Muscle layer of colon (tissue), 2 donors: ENCODE data around the gene DNAAF8.
"Not testable (repeated sequence)": the region's sequence is repeated elsewhere in the genome, so short reads cannot be mapped to it uniquely, and the experiment has no call there.

Experiments used
- H3K27ac ChIP-seq: one replicate; pipeline ENCODE4 v1.7.0; 2013; ENCODE audit warnings: low read depth, mild to moderate bottlenecking, low read length, moderate library complexity
- H3K27me3 ChIP-seq, 2 donors: one replicate each; pipeline ENCODE4 v1.7.0; 2013; ENCODE audit warnings: low read length in 2 of 2, mild to moderate bottlenecking in 2 of 2; ENCODE audit not compliant: insufficient read depth in 2 of 2, control insufficient read depth in 1 of 2
- H3K36me3 ChIP-seq: one replicate; pipeline ENCODE4 v1.7.0; 2013; ENCODE audit warnings: mild to moderate bottlenecking, low read length; ENCODE audit not compliant: insufficient read depth
- H3K4me1 ChIP-seq: one replicate; pipeline ENCODE4 v1.7.0; 2013; ENCODE audit warnings: mild to moderate bottlenecking, low read length; ENCODE audit not compliant: insufficient read depth
- H3K4me3 ChIP-seq, 2 donors: one replicate each; pipeline ENCODE4 v1.7.0; 2013; ENCODE audit warnings: low read length in 2 of 2, low read depth in 1 of 2, mild to moderate bottlenecking in 1 of 2, moderate library complexity in 1 of 2
- H3K9ac ChIP-seq: one replicate; pipeline ENCODE4 v1.7.0; 2013; ENCODE audit warnings: low read length
- H3K9me3 ChIP-seq: one replicate; pipeline ENCODE4 v1.7.0; 2013; ENCODE audit warnings: mild to moderate bottlenecking, low read length
- donor health status: abdominal sarcoma.
- donor health status: Adenocarcinoma of cecum.

DNAAF8 gene

DNA sequence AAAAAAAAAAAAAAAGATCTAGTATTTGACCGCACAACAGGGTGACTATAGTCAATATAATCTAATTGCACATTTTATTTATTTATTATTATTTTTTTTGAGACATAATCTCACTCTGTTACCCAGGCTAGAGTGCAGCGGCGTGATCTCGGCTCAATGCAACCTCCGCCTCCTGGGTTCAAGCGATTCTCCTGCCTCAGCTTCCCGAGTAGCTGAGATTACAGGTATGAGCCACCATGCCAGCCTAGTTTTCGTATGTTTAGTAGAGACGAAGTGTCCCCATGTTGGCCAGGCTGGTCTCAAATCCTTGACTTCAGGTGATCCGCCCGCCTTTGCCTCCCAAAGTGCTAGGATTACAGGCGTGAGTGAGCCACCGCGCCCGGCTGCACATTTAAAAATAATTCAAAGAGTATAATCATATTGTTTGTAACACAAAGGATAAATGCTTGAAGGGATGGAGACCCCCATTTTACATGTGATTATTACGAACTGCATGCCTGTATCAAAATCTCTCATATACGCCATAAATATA is 1.1 kb upstream of the DNAAF8 start:
- peak overlapping the region; percentile 90 for H3K27ac ChIP-seq
- no peaks in the 10 kb centered on the region for H3K9me3 ChIP-seq
- H3K4me1 ChIP-seq: peaks cover 10% of the 10 kb centered on the region
- H3K4me3 ChIP-seq: peak overlapping the region; percentile 95
- no peak overlapping the region for H3K9ac ChIP-seq
- H3K36me3 ChIP-seq: peaks cover 18% of the 10 kb centered on the region
- H3K27me3 ChIP-seq: no peaks in the 10 kb centered on the region

DNA sequence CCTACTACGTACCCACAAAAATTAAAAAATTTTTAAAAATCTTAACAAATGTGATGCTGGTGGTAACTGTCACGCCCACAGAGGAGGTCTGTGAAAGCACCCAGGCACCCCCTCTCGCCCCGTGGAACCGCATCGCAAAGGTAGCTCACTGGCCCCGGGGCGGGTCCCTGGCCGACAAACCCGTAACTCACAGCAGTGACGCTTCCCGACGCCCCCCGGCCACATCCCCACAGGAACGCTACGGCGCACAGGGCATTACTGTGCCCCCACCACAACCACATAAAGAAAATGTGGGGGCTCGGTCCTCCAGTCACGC is 632 bp upstream of the DNAAF8 start:
- no peaks in the 10 kb centered on the region for H3K9me3 ChIP-seq
- peaks cover 10% of the 10 kb centered on the region for H3K4me1 ChIP-seq
- H3K36me3 ChIP-seq: peaks cover 14% of the 10 kb centered on the region
- H3K27me3 ChIP-seq: no peaks in the 10 kb centered on the region
- H3K9ac ChIP-seq: no peak overlapping the region
- H3K4me3 ChIP-seq: peak overlapping the region; percentile 95
- H3K27ac ChIP-seq: peak overlapping the region; percentile 90

DNA sequence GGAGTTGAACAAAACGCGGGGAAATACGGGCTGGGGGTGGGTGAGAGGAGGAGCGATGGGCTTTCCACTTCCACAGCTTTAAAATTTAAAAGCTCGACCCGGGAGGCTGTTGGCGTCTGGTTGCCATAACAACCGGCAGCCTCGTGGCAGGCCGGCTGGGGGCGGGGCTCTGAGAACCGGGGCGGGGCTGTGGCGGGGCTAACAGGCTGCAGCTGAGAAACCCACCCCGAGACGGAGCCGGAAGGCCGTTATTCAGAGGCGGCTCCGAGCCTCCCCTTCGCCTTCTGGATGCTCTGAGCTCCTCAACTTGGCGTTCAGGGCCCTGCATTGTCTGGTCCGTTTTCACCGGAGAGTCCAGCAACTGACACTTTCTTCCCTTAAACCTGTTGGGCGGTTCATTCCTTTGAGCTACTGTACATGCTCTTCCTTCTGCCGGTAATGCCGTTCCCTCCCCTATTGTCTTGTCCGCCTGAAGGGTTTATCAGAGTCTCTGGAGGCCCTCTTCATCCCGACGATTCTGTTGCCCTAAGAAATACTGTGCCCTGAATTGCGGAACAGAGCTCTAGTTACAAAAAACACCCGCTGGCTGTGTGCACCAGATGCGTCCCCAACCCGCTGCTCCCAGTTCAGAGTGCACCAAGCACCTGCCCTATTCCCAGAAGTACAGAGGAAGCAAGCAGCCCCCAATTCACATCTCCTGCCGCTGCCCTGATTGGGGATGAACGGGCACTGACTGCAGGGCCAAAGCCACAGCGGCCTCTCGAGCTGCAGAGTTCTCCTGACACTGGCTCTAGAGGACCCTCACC is 596 bp downstream of the DNAAF8 start:
- Histone ChIP-seq H3K9ac (no peak overlapping the region), H3K9me3 (no peaks in the 10 kb centered on the region), H3K27me3 (no peaks in the 10 kb centered on the region), H3K36me3 (peaks cover 5% of the 10 kb centered on the region), H3K27ac (peak overlapping the region; percentile 94), H3K4me1 (peaks cover 10% of the 10 kb centered on the region), H3K4me3 (peak overlapping the region; percentile 95)

DNA sequence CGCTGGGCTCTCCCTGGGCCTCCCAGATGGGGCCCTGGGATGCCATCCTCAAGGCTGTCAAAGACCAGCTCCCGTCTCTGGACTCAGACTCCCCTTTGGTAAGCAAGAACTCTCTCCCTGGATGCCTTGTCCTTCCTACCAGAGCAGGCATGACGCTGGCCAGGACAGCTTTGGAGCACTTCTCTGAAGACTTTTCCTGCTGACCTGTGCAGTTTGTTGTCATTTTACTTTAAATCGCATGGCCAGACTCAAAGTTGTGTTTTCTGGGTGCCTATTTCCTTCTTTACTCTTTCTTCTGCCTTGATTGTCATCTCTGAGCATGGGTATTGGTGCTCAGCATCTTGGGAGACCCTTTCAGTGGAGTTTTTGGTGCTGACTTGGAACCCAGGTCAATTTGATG is 2.2 kb downstream of the DNAAF8 start:
- Histone ChIP-seq H3K4me1 (peaks cover 10% of the 10 kb centered on the region), H3K36me3 (no peaks in the 10 kb centered on the region), H3K27ac (no peak overlapping the region), H3K4me3 (no peak overlapping the region), H3K9ac (no peak overlapping the region), H3K9me3 (no peaks in the 10 kb centered on the region), H3K27me3 (no peaks in the 10 kb centered on the region)

DNA sequence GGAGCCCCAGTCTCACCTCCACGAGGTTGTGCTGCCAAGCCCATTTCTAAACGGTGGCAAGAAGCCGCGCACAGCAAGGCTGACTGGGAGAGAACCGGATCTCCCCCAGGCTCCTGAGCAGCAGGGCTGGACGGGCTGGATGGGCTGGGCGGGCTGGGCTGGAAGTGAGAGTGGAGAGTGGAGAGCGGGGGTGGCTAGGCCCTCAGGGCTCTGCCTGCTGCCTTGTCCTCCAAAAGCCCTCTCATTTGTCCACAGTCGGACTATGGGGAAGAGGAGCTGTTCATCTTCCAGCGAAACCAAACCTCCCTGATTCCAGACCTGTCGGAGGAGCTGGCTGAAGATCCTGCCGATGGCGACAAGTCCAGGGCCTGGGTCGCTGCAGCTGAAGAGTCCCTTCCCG is 3.2 kb downstream of the DNAAF8 start:
- Histone ChIP-seq H3K9me3 (no peaks in the 10 kb centered on the region), H3K4me1 (peaks cover 10% of the 10 kb centered on the region), H3K27ac (no peak overlapping the region), H3K27me3 (no peaks in the 10 kb centered on the region), H3K4me3 (no peak overlapping the region), H3K36me3 (no peaks in the 10 kb centered on the region), H3K9ac (no peak overlapping the region)

DNA sequence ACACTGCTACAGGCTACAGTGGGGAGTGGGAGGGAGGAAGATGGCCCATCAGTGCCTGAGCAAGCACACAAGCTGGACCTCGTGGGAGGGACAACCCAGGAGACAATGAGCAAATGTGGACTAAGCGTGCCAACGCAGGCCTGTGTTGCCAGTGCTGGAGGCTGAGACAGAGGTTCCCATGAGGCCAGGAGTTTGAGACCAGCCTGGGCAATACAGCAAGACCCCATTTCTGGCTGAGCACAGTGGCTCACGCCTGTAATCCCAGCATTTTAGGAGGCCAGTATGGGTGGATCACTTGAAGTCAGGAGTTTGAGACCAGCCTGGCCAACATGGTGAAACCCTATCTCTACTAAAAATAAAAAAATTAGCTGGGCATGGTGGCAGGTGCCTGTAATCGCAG is 4.0 kb downstream of the DNAAF8 start:
- not testable (repeated sequence) for H3K36me3 ChIP-seq, H3K27me3 ChIP-seq, H3K4me1 ChIP-seq, H3K4me3 ChIP-seq, H3K27ac ChIP-seq, H3K9me3 ChIP-seq, H3K9ac ChIP-seq

DNA sequence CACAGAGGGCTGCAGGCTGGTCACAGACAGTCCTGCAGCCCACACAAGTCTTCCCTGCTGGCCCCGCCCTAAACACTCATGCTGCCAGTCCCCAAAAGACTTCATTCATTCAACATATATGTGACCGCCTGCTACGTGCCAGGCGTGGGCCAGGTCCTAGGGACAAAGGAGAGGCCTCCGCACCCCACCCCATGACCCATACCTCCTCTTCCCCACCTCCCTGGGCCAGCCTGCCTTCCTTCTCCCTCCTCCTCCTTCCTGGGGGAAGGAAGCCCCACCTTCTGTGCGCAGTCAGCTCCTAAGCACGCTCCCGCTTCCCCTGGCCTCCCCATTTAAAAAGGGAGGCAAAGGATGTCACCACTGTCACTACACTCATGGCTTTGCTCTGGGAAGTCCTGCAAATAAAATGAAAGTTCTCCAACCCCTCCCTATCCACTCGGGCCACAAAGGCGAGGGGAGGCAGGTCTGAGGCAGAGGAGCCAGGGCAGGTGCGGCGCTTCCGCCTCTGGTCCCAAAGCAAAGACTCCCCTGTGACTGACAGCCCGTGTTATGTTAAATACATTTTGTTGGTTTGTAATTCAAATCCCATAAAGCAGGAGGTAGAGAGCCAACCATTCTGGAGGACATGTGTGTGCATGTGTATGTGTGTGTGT is 9.0 kb downstream of the DNAAF8 start:
- Histone ChIP-seq H3K27me3 (no peaks in the 10 kb centered on the region), H3K36me3 (no peaks in the 10 kb centered on the region), H3K4me1 (peaks cover 9% of the 10 kb centered on the region), H3K27ac (no peak overlapping the region), H3K9me3 (no peaks in the 10 kb centered on the region), H3K9ac (no peak overlapping the region), H3K4me3 (no peak overlapping the region)

DNA sequence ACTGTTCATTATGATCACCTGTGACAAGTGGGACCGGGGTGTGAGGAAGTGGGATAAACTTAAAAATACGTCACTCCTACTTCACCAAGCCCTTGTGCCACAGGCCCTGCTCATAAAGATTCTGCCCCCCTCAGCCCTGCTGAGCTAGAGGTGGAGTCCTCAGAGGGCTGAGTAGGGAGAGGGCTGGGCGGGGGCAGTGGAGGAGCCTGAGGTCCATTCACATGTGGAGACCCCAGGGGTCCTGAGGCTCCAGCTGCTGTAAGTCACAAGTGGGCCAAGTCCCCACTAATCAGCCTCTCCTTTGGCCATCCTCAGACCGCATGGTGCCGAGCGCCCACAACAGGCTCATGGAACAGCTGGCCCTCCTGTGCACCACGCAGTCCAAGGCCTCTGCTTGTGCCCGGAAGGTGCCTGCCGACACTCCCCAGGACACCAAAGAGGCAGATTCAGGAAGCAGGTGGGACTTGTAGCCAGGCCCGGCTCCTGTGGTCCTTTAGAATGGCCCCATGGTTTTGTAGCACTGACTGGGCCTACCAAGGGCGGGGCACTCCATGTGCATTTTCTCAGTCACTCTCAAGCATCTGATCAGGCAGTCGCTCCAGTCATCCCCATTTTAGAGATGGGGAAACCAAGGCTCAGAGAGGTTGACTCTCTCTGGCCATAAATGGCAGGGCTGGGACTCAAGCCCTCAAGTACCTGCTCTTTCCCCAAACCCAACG is 10.4 kb downstream of the DNAAF8 start:
- no peak overlapping the region for H3K9ac ChIP-seq
- no peak overlapping the region for H3K4me3 ChIP-seq
- H3K9me3 ChIP-seq: no peaks in the 10 kb centered on the region
- peaks cover 9% of the 10 kb centered on the region for H3K4me1 ChIP-seq
- H3K36me3 ChIP-seq: no peaks in the 10 kb centered on the region
- H3K27ac ChIP-seq: no peak overlapping the region
- H3K27me3 ChIP-seq: no peaks in the 10 kb centered on the region

DNA sequence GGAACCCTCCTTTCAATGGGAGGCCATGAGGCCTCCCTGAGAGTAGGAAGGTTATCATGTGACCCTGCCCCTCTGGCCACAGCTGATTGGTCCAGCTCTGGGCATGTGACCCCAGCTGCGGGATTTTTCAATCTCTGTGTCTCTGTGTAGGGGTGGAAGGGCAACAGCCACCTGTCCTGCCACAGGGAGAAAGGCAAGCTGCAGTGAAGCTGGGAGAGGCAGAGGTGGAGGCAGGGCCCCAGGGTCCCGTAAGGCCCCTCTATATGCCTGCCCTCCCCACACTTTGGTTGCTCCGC is 10.9 kb downstream of the DNAAF8 start:
- Histone ChIP-seq H3K36me3 (no peaks in the 10 kb centered on the region), H3K4me1 (peaks cover 9% of the 10 kb centered on the region), H3K9me3 (no peaks in the 10 kb centered on the region)

DNA sequence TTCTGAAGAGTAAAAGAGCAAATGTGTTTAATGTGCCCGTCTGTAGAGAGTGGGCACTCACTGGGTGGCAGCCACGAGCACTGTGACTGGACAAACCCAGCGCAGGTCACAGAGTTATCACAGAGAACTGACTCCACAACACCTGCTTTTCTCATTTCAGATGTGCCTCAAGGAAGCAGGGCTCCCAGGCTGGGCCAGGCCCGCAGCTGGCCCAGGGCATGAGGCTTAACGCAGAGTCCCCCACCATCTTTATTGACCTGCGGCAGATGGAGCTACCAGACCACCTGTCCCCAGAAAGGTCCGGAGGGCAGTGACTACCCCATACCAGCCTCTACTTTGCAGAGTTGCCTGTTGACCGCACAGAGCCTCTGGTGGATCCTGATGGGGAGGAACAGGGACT is 11.9 kb downstream of the DNAAF8 start:
- no peaks in the 10 kb centered on the region for H3K27me3 ChIP-seq
- H3K36me3 ChIP-seq: peaks cover 5% of the 10 kb centered on the region
- no peak overlapping the region for H3K4me3 ChIP-seq
- no peak overlapping the region for H3K9ac ChIP-seq
- H3K27ac ChIP-seq: no peak overlapping the region
- H3K4me1 ChIP-seq: peaks cover 9% of the 10 kb centered on the region
- H3K9me3 ChIP-seq: no peaks in the 10 kb centered on the region

More for the DNA sequence above, 10.9 kb downstream of the DNAAF8 start:
- Histone ChIP-seq H3K27ac (no peak overlapping the region), H3K9ac (no peak overlapping the region), H3K27me3 (no peaks in the 10 kb centered on the region), H3K4me3 (no peak overlapping the region)

DNA sequence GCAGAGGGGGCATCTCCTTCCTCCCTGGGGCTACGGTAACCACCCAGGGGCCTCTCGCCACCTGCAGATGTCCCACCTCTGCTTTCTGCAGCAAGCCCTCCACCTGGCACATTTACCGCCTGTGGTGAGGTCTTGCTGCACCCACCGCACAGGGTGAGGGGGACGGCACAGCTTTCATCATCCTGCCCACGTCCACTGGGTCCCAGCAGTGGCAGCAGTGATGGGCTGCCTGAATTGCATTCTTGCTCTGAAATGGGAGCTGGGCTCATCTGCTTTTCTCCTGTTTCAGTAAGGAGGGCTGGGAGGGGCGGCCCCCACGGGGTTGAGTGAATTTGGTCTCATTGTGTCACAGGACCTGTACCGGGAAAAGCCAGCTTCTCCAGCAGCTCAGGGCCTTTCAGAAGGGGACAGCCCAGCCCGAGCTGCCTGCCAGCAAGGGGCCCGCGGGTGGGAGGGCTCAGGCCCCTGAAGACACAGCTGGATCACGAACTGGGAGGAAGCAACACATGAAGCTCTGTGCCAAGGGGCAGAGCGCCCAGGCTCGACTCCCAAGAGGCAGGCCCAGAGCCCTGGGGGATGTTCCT is 12.7 kb downstream of the DNAAF8 start:
- Histone ChIP-seq H3K27ac (no peak overlapping the region), H3K9ac (no peak overlapping the region), H3K36me3 (peaks cover 14% of the 10 kb centered on the region), H3K4me1 (peaks cover 9% of the 10 kb centered on the region), H3K27me3 (no peaks in the 10 kb centered on the region), H3K4me3 (no peak overlapping the region), H3K9me3 (no peaks in the 10 kb centered on the region)
